Skin of body (tissue), 2 donors: ENCODE measurements around the gene PEA15. TPM values are rescaled to one million over a fixed set of nuclear protein-coding genes. Genes with fewer than 3 reads are reported as not detected.

Experiments
- DNase-seq: peaks from one replicate; lab custom pipeline; 2025; lab: John Stamatoyannopoulos, UW
- total RNA-seq: library from RNA; depleted of rRNA; stranded (reverse); fragments of >200 nt; gene quantifications from one replicate; pipeline ENCODE4 v1.2.3, GENCODE V29; 2014

Gene PEA15
- total RNA-seq, 1 donor from 2014 or later, result 26.8 TPM

GRCh38 chr1:160179336-160179735 is 25.8 kb upstream of the PEA15 start:
- DNase-seq, result no peak

- DNase-seq, result no peak
Observed at GRCh38 chr1:160186246-160186645, 18.9 kb upstream of the PEA15 start.

- DNase-seq, result no peak
Observed at GRCh38 chr1:160186729-160187128, 18.5 kb upstream of the PEA15 start.

GRCh38 chr1:160187407-160187806 is 17.8 kb upstream of the PEA15 start:
- no peak for DNase-seq

DNA sequence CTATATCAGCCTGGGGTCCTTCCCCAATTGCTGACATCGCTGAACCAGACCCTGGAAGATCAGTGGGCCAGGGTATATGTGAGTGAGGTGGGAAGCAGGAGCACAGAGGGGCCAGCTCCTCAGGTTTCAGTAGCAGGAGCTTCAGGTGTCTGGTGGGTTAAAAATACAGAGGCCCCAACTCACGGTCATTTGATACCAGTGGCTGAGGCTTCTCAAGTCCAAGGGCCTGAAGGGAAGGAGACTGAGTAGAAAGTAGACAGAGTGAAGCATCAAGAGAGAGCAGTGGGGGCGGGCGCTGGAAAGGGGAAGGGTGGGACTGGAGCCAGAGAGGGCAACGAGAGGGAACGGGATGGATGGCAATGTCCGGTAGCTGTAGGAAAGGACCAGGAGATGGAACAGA is 16.8 kb upstream of the PEA15 start:
- no peak for DNase-seq

- DNase-seq, result no peak
Observed at GRCh38 chr1:160189649-160190625, 15.2 kb upstream of the PEA15 start, which contains the start of gene CASQ1. TSS of gene CASQ1 (plus strand) at chr1:160190575. CDS start at chr1:160190752, 177 bp downstream.

GRCh38 chr1:160191756-160192155 is 13.4 kb upstream of the PEA15 start:
- no peak for DNase-seq

DNA sequence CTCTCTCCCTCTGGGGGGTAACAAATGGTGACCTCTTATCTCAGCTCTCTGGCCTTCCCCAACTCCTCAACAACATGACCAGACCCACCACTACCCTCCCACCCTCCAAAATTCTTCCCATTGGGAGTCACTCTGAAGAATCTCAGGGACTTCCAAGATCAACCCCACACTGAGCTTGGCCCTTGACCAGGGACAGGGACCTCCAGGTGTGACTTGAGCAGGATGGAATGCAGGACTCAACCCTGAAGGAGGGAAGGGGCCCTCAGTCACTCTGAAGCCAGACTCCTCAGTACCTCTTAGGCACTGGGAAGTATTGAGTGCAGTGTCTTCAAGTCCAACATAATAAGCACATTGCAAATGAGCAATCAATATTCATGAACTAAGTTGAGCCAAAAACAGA is 12.9 kb upstream of the PEA15 start:
- no peak for DNase-seq

- DNase-seq, result peak; percentile 76
Observed at GRCh38 chr1:160193091-160193819, 11.9 kb upstream of the PEA15 start.

GRCh38 chr1:160193832-160194736 is 11.1 kb upstream of the PEA15 start:
- no peak for DNase-seq

DNA sequence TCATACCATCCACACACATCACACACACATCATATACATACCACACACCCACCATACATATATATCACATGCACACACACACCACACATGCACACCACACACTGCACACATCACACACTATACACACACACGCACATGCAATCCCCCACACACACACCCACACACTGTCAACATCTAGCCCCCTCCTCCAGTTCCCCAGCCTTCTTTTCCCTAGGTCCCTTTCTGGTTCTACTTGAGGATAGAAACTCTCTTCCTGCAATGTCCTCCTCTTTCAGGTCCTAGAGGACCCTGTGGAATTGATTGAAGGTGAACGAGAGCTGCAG is 10.5 kb upstream of the PEA15 start:
- DNase-seq, result no peak

GRCh38 chr1:160196143-160196542 is 9.0 kb upstream of the PEA15 start:
- no peak for DNase-seq

- no peak for DNase-seq
Observed at GRCh38 chr1:160197231-160197630, 8.0 kb upstream of the PEA15 start.

DNA sequence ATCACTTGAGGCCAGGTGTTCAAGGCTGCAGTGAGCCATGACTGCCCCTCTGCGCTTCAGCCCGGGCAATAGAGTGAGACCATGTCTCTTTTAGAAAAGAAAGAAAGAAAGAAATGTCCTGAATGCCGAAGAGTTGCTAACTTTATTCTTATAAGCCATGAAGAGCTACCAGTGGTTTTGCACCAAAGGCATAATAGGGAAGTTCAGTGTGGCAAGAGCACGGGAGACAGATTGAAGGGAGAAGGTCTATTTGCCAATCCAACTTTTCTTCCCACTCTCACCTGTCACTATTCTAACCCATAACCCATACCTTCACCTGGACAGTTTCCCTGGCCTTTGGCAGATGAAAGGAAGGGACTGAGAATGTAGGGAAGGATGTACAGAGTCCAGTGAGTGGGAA is 4.4 kb upstream of the PEA15 start:
- DNase-seq, result no peak

GRCh38 chr1:160204526-160205241 is 500 bp upstream of the PEA15 start:
- no peak for DNase-seq

GRCh38 chr1:160206036-160206389 is 829 bp downstream of the PEA15 start:
- DNase-seq, result peak; percentile 51

GRCh38 chr1:160206421-160207117 is 1.4 kb downstream of the PEA15 start:
- no peak for DNase-seq

- no peak for DNase-seq
Observed at GRCh38 chr1:160207118-160207650, 2.0 kb downstream of the PEA15 start.

GRCh38 chr1:160207771-160208556 is 2.8 kb downstream of the PEA15 start:
- DNase-seq, result peak; percentile 15
